ENCODE results near the gene UMODL1.

Gene UMODL1

DNA sequence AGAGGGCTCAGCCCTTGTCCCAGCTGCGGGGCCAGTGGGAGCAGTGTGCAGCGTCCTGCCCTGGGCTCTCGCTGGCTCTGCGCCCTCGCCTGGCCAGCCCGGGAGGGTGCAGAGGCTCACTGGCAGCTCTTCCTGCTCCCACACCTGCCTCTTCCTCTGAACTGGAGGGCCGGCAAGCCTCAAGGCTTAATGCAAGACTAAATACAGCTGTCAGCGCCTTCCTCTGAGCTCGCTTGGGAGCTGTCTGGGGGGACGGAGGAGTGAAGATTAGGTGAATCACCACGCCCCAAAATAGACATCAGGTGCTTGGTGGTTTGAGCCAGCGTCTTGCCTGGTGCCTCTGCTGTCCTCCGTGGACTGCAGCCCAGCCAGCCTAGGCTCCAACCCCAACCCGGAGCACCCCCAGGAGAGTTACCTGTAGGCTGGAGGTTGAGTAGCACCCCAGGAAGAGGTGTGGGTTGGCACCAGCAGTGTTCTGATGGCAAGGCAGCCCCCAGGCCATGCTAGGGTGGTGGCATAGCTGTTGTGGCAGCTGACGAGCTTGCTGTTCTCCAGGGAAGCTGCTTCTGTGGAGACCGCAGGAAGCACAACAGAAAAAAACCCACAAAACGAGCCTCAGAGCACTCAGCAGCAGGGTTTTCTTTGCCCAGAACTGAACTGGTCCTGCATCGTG, 36.9 kb downstream of the UMODL1 start:
- DNase-seq: peak; percentile 52 to 76
- Histone ChIP-seq H3K18ac (ENCODE audit: low read length) (no peak overlapping the region), H3K79me2 (ENCODE audit: control insufficient read depth, insufficient read depth, low read length, poor library complexity) (no peaks in the 10 kb centered on the region), H3K27me3 (ENCODE audit: insufficient read depth, low read length) (no peaks in the 10 kb centered on the region), H3K36me3 (ENCODE audit: control insufficient read depth in 1 of 2, insufficient read depth in 2 of 2, low read length in 2 of 2) (no peaks in the 10 kb centered on the region), H3K4me3 (ENCODE audit: low read depth, low read length) (no peak overlapping the region), H3K9ac (ENCODE audit: low read length) (no peak overlapping the region), H2BK120ac (ENCODE audit: insufficient read depth, low read length, poor library complexity) (no peak overlapping the region), H3K27ac (ENCODE audit: low read depth, low read length) (no peak overlapping the region), H3K9me3 (ENCODE audit: insufficient read depth, low read depth, low read length) (no peaks in the 10 kb centered on the region), H4K12ac (ENCODE audit: low read depth, low read length) (no peak overlapping the region), H2BK5ac (ENCODE audit: low read depth, low read length, poor library complexity) (no peak overlapping the region), H3K4me1 (ENCODE audit: control insufficient read depth in 1 of 2, insufficient read depth in 2 of 2, low read length in 2 of 2) (peaks cover 3 to 6% of the 10 kb centered on the region in 2 experiments), H3K14ac (ENCODE audit: low read length) (no peak overlapping the region), H4K8ac (ENCODE audit: low read depth, low read length) (no peak overlapping the region), H3K79me1 (ENCODE audit: low read length) (no peaks in the 10 kb centered on the region), H4K91ac (ENCODE audit: low read depth, low read length) (no peak overlapping the region), H2AFZ (ENCODE audit: insufficient read depth, low read length, poor library complexity) (no peak overlapping the region), H3K4ac (ENCODE audit: low read depth, low read length) (no peak overlapping the region), H3K4me2 (ENCODE audit: low read length) (no peak overlapping the region), H3K23ac (ENCODE audit: low read length) (no peak overlapping the region), H2BK12ac (ENCODE audit: low read length) (no peak overlapping the region), H2AK5ac (ENCODE audit: low read length) (no peak overlapping the region)
- no CpG with 5 or more reads among the region's 18 CpGs for WGBS (ENCODE audit: extremely low coverage, insufficient coverage, insufficient read length)

DNA sequence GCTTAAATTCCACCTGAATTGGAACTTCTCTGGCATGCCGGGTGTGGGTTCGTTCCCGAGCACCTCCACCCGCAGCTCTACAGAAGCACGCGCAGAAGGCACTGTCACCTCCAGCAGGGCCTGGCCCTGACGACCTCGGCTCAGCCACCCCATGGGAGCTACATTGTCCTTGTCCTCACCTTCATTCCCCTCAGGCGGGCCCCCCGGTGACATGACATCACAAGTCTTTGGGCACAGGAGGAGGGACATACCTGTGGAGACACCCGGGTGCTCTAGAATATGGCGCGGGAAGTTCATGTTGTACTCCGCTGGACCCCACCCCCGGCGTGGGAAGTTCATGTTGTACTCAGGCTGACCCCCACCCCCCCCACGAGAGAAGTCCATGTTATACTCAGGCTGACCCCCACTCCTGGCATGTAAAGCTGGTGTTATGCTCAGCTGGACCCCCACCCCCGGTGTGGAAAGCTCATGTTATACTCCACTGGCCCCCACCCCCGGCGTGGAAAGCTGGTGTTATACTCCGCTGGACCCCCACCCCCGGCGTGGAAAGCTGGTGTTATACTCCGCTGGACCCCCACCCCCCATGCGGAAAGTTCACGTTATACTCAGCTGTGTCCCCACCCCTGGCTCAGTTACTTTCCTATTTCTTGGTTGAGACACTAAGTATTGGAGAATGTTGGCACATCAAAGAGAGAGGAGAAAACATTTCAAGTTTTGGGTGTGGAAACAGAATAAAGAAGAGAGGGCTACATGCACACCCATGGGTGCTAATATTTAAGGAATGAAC, 37.6 kb downstream of the UMODL1 start:
- Histone ChIP-seq H3K36me3 (ENCODE audit: control insufficient read depth in 1 of 2, insufficient read depth in 2 of 2, low read length in 2 of 2) (no peaks in the 10 kb centered on the region), H3K27ac (ENCODE audit: low read depth, low read length) (no peak overlapping the region), H4K8ac (ENCODE audit: low read depth, low read length) (no peak overlapping the region), H2AFZ (ENCODE audit: insufficient read depth, low read length, poor library complexity) (no peak overlapping the region), H3K9ac (ENCODE audit: low read length) (no peak overlapping the region), H2AK5ac (ENCODE audit: low read length) (no peak overlapping the region), H3K4me2 (ENCODE audit: low read length) (no peak overlapping the region), H2BK5ac (ENCODE audit: low read depth, low read length, poor library complexity) (no peak overlapping the region), H3K79me2 (ENCODE audit: control insufficient read depth, insufficient read depth, low read length, poor library complexity) (no peaks in the 10 kb centered on the region), H4K91ac (ENCODE audit: low read depth, low read length) (no peak overlapping the region), H3K79me1 (ENCODE audit: low read length) (no peaks in the 10 kb centered on the region), H2BK120ac (ENCODE audit: insufficient read depth, low read length, poor library complexity) (no peak overlapping the region), H3K23ac (ENCODE audit: low read length) (no peak overlapping the region), H2BK12ac (ENCODE audit: low read length) (no peak overlapping the region), H3K14ac (ENCODE audit: low read length) (no peak overlapping the region), H3K4me3 (ENCODE audit: low read depth, low read length) (no peak overlapping the region), H3K4ac (ENCODE audit: low read depth, low read length) (no peak overlapping the region), H3K9me3 (ENCODE audit: insufficient read depth, low read depth, low read length) (no peaks in the 10 kb centered on the region), H3K4me1 (ENCODE audit: control insufficient read depth in 1 of 2, insufficient read depth in 2 of 2, low read length in 2 of 2) (peaks cover 7 to 11% of the 10 kb centered on the region in 2 experiments), H3K27me3 (ENCODE audit: insufficient read depth, low read length) (no peaks in the 10 kb centered on the region), H4K12ac (ENCODE audit: low read depth, low read length) (no peak overlapping the region), H3K18ac (ENCODE audit: low read length) (no peak overlapping the region)
- peak in 1 of 2 donors; percentile 36 for DNase-seq
- no CpG with 5 or more reads among the region's 26 CpGs for WGBS (ENCODE audit: extremely low coverage, insufficient coverage, insufficient read length)

DNA sequence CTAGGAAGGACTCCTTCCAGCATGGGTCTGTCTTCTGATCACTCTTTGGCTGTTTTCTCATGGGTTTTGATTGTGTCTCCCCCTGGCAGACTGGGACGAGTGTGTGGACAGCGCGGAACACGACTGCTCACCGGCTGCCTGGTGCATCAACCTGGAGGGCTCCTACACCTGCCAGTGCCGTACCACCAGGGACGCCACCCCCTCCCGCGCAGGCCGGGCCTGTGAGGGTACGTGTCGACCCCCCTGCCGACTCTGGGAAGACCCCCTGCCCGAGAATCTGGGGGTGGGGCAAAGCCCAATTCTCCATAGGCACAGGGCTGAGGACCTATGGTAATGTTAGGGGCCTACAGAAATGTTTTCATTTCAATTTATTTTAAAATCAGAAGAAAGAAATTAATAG, 38.4 kb downstream of the UMODL1 start:
- DNase-seq: no peak
- Histone ChIP-seq H3K27me3 (ENCODE audit: insufficient read depth, low read length) (no peaks in the 10 kb centered on the region), H3K4me3 (ENCODE audit: low read depth, low read length) (no peak overlapping the region), H3K9me3 (ENCODE audit: insufficient read depth, low read depth, low read length) (no peaks in the 10 kb centered on the region), H3K4me1 (ENCODE audit: control insufficient read depth in 1 of 2, insufficient read depth in 2 of 2, low read length in 2 of 2) (peaks cover 7 to 11% of the 10 kb centered on the region in 2 experiments), H3K9ac (ENCODE audit: low read length) (no peak overlapping the region), H3K14ac (ENCODE audit: low read length) (no peak overlapping the region), H4K12ac (ENCODE audit: low read depth, low read length) (no peak overlapping the region), H3K79me1 (ENCODE audit: low read length) (no peaks in the 10 kb centered on the region), H2BK12ac (ENCODE audit: low read length) (no peak overlapping the region), H3K4ac (ENCODE audit: low read depth, low read length) (no peak overlapping the region), H3K23ac (ENCODE audit: low read length) (no peak overlapping the region), H2BK120ac (ENCODE audit: insufficient read depth, low read length, poor library complexity) (no peak overlapping the region), H3K27ac (ENCODE audit: low read depth, low read length) (no peak overlapping the region), H2AK5ac (ENCODE audit: low read length) (no peak overlapping the region), H3K18ac (ENCODE audit: low read length) (no peak overlapping the region), H3K79me2 (ENCODE audit: control insufficient read depth, insufficient read depth, low read length, poor library complexity) (no peaks in the 10 kb centered on the region), H4K8ac (ENCODE audit: low read depth, low read length) (no peak overlapping the region), H2AFZ (ENCODE audit: insufficient read depth, low read length, poor library complexity) (no peak overlapping the region), H2BK5ac (ENCODE audit: low read depth, low read length, poor library complexity) (no peak overlapping the region), H4K91ac (ENCODE audit: low read depth, low read length) (no peak overlapping the region), H3K36me3 (ENCODE audit: control insufficient read depth in 1 of 2, insufficient read depth in 2 of 2, low read length in 2 of 2) (no peaks in the 10 kb centered on the region), H3K4me2 (ENCODE audit: low read length) (no peak overlapping the region)
- WGBS (ENCODE audit: extremely low coverage, insufficient coverage, insufficient read length): no CpG with 5 or more reads among the region's 14 CpGs

DNA sequence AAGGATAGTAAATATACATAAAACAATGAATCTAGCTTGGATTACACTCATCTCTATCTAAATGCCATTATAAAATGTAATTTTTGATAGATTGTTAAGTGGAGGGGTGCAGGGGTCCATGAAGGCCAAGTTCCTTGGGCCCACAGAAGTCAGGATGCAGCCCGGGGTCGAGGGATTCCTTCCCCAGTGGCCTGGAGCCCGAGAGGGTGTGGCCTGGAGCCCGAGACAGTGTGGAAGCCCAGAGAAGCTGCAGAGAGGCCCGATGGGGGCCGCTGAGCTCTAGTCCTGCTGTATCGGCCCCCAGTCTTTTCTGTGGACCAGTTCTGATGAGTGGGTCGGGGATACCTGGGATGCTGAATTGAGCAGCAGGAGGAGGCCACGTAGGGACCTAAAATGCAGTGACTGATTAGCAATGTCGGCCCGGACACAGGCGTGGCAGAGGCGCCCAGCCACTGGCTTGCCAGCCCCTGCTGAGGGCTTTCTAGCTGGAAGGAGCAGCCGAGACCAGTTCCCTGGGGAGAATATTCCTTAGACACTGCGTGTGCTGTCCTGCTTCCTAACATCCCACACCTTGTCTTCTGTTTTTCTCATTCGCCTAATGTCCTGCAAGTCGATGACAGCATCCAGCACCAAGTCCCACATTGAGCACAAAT, 38.9 kb downstream of the UMODL1 start:
- H2BK12ac ChIP-seq (ENCODE audit: low read length): no peak overlapping the region
- H3K4me3 ChIP-seq (ENCODE audit: low read depth, low read length): no peak overlapping the region
- peaks cover 7 to 11% of the 10 kb centered on the region in 2 experiments for H3K4me1 ChIP-seq (ENCODE audit: control insufficient read depth in 1 of 2, insufficient read depth in 2 of 2, low read length in 2 of 2)
- no peak overlapping the region for H3K4me2 ChIP-seq (ENCODE audit: low read length)
- H4K12ac ChIP-seq (ENCODE audit: low read depth, low read length): no peak overlapping the region
- no peak overlapping the region for H2BK120ac ChIP-seq (ENCODE audit: insufficient read depth, low read length, poor library complexity)
- WGBS (ENCODE audit: extremely low coverage, insufficient coverage, insufficient read length): no CpG with 5 or more reads among the region's 17 CpGs
- no peak overlapping the region for H4K91ac ChIP-seq (ENCODE audit: low read depth, low read length)
- H2AK5ac ChIP-seq (ENCODE audit: low read length): no peak overlapping the region
- no peak for DNase-seq
- no peaks in the 10 kb centered on the region for H3K27me3 ChIP-seq (ENCODE audit: insufficient read depth, low read length)
- H3K79me2 ChIP-seq (ENCODE audit: control insufficient read depth, insufficient read depth, low read length, poor library complexity): no peaks in the 10 kb centered on the region
- H3K36me3 ChIP-seq (ENCODE audit: control insufficient read depth in 1 of 2, insufficient read depth in 2 of 2, low read length in 2 of 2): no peaks in the 10 kb centered on the region
- H3K9ac ChIP-seq (ENCODE audit: low read length): no peak overlapping the region
- H3K79me1 ChIP-seq (ENCODE audit: low read length): no peaks in the 10 kb centered on the region
- no peak overlapping the region for H3K14ac ChIP-seq (ENCODE audit: low read length)
- H3K18ac ChIP-seq (ENCODE audit: low read length): no peak overlapping the region
- H2AFZ ChIP-seq (ENCODE audit: insufficient read depth, low read length, poor library complexity): no peak overlapping the region
- H3K27ac ChIP-seq (ENCODE audit: low read depth, low read length): no peak overlapping the region
- H3K23ac ChIP-seq (ENCODE audit: low read length): no peak overlapping the region
- no peak overlapping the region for H4K8ac ChIP-seq (ENCODE audit: low read depth, low read length)
- no peak overlapping the region for H2BK5ac ChIP-seq (ENCODE audit: low read depth, low read length, poor library complexity)
- no peak overlapping the region for H3K4ac ChIP-seq (ENCODE audit: low read depth, low read length)
- H3K9me3 ChIP-seq (ENCODE audit: insufficient read depth, low read depth, low read length): no peaks in the 10 kb centered on the region

Data from trophoblast cell (in vitro differentiated cells and primary cell).